ENCODE data around the gene SORCS2.

- TF ChIP-seq CTCF (IDR thresholded peaks at IDR 0.05) (no peak), POLR2A (IDR thresholded peaks at IDR 0.05) (no peak)
Measured at GRCh38 chr4:7711307-7711963, 519.1 kb downstream of the SORCS2 start.

Measured in right lobe of liver (tissue), 4 donors.